K562 (cell line): Measurements from ENCODE around the gene CERS6. TPM values are rescaled to one million over a fixed set of nuclear protein-coding genes. Genes with fewer than 3 reads are reported as not detected.

Experiments
- ATAC-seq: fragments of 200-7000 bp; cut with Tn5 transposase; 3 replicates; pipeline ENCODE4 v1.9.1; 2020; ENCODE audit warnings: moderate library complexity
- BruUV-seq: library from RNA; stranded (reverse); fragments of 400-500 nt; replicated peaks from 2 replicates; lab custom pipeline; 2021; lab: Mats Ljungman, UMichigan
- CTCF ChIA-PET: fragments of 300-600 bp; formaldehyde crosslinking; extraction: SDS; loops from one replicate; lab custom pipeline; 2021; ENCODE audit warnings: low intra/inter-chr PET ratio; lab: Yijun Ruan, JAX
- POLR2A ChIA-PET: fragments of 300-600, 350-650 bp; sonication (Branson Sonifier 250); formaldehyde crosslinking; extraction: SDS; loops from one replicate; lab custom pipeline; 2021; ENCODE audit warnings: antibody characterized with exemption, inconsistent platforms; lab: Yijun Ruan, JAX
- DNase-seq, 4 experiments: peaks; one replicate each; pipeline versions ENCODE4 v3.0.0 to v3.0.0-alpha.2; 2011 to 2018; ENCODE audit warnings: low spot score in 3 of 4, mixed read lengths in 3 of 4; ENCODE audit errors: extremely low read depth in 1 of 4
- FAIRE-seq: peaks from 2 replicates; lab custom pipeline; 2011; peaks lifted over from hg19 to GRCh38; lab: Jason Lieb, UNC
- H2AFZ ChIP-seq: 2 replicates; pipeline ENCODE4 v1.6.0; 2011; ENCODE audit warnings: low read depth, low read length, control low read depth, inconsistent platforms
- H3K27ac ChIP-seq: fragments of 200-600 bp; 3 replicates; pipeline ENCODE4 v1.8.0; 2011; ENCODE audit warnings: low read depth, mild to moderate bottlenecking, control low read depth, inconsistent platforms, low read length, moderate library complexity, mixed read lengths; ENCODE audit errors: extremely low read depth
- H3K27me3 ChIP-seq, 2 experiments: fragments of 300-600 bp in 1 of 2; 2 replicates in 1 of 2; 3 replicates in 1 of 2; pipeline versions ENCODE4 v1.6.0 to v1.8.0; 2011; ENCODE audit warnings: inconsistent platforms in 2 of 2, low read length in 2 of 2, mild to moderate bottlenecking in 1 of 2, mixed read lengths in 1 of 2, moderate library complexity in 1 of 2; ENCODE audit not compliant: control insufficient read depth in 2 of 2, insufficient read depth in 2 of 2
- H3K36me3 ChIP-seq: fragments of 300-600 bp; 3 replicates; pipeline ENCODE4 v1.8.0; 2011; ENCODE audit warnings: mild to moderate bottlenecking, low read length, inconsistent platforms; ENCODE audit not compliant: control insufficient read depth, insufficient read depth
- H3K4me1 ChIP-seq, 2 experiments: fragments of 200-600 bp in 1 of 2; replicated peaks in 1 of 2; 2 replicates in 1 of 2; 3 replicates in 1 of 2; pipeline versions ENCODE4 v1.5.1 to v1.8.0; 2011; ENCODE audit warnings: inconsistent platforms in 2 of 2, low read length in 2 of 2, mild to moderate bottlenecking in 1 of 2, mixed read lengths in 1 of 2, moderate library complexity in 1 of 2; ENCODE audit not compliant: control insufficient read depth in 2 of 2, insufficient read depth in 2 of 2
- H3K4me2 ChIP-seq: 2 replicates; pipeline ENCODE4 v1.6.1; 2011; ENCODE audit warnings: low read length, control low read depth, inconsistent platforms, mixed read lengths; ENCODE audit not compliant: insufficient read depth
- H3K4me3 ChIP-seq: fragments of 200-600 bp; sonication (generic), shearing (Covaris generic); 2 replicates; pipeline ENCODE4 v1.5.1; 2016; ENCODE audit warnings: control low read depth, inconsistent platforms
- H3K79me2 ChIP-seq: fragments of 200-600 bp; 3 replicates; pipeline ENCODE4 v1.8.0; 2011; ENCODE audit warnings: low read length, inconsistent platforms; ENCODE audit not compliant: control insufficient read depth, insufficient read depth
- H3K9ac ChIP-seq, 2 experiments: 2 replicates each; pipeline versions ENCODE4 v1.6.0 to v1.6.1; 2011; ENCODE audit warnings: low read depth in 2 of 2, low read length in 2 of 2, control low read depth in 1 of 2, inconsistent platforms in 1 of 2, mild to moderate bottlenecking in 1 of 2, mixed read lengths in 1 of 2; ENCODE audit not compliant: insufficient read depth in 1 of 2
- H3K9me1 ChIP-seq: one replicate; pipeline ENCODE4 v1.6.0; 2011; ENCODE audit warnings: inconsistent platforms, mild to moderate bottlenecking, low read length, moderate library complexity; ENCODE audit not compliant: control insufficient read depth, insufficient read depth
- H3K9me3 ChIP-seq: replicated peaks from 2 replicates; pipeline ENCODE4 v1.5.1; 2011; ENCODE audit warnings: low read depth, low read length, inconsistent platforms; ENCODE audit not compliant: control insufficient read depth, insufficient read depth
- H4K20me1 ChIP-seq: replicated peaks from 2 replicates; pipeline ENCODE4 v1.6.1; 2011; ENCODE audit warnings: low read length, inconsistent platforms, mixed read lengths; ENCODE audit not compliant: control insufficient read depth, insufficient read depth
- ATF4 ChIP-seq: fragments of 450-650 bp; formaldehyde crosslinking; IDR thresholded peaks from 2 replicates; pipeline ENCODE4 v1.4.0; 2022; ENCODE audit warnings: mild to moderate bottlenecking, moderate library complexity
- E2F1 ChIP-seq: sonication (generic); formaldehyde crosslinking; IDR thresholded peaks from 2 replicates; pipeline ENCODE4 v1.8.1; 2023; ENCODE audit warnings: mild to moderate bottlenecking, missing genetic modification reagents, moderate library complexity
- ESRRB ChIP-seq: fragments of 250-450 bp; sonication (Bioruptor Pico); IDR thresholded peaks from 2 replicates; pipeline ENCODE4 v1.5.0; 2020; ENCODE audit warnings: mild to moderate bottlenecking, moderate library complexity, borderline replicate concordance
- MCM2 ChIP-seq: fragments of 450-650 bp; IDR thresholded peaks from 2 replicates; pipeline ENCODE4 v1.6.1; 2017; ENCODE audit warnings: low read depth, mild to moderate bottlenecking
- MYNN ChIP-seq, 2 experiments: sonication (generic); formaldehyde crosslinking in 1 of 2; IDR thresholded peaks; 2 replicates each; pipeline versions ENCODE4 v1.5.0 to v1.6.1; 2016 to 2020; ENCODE audit warnings: antibody characterized with exemption in 1 of 2, missing genetic modification reagents in 1 of 2
- NFIC ChIP-seq: fragments of 450-650 bp; IDR thresholded peaks from 2 replicates; pipeline ENCODE4 v1.6.1; 2017; ENCODE audit warnings: mild to moderate bottlenecking, inconsistent platforms
- RFX7 ChIP-seq: fragments of 250-450 bp; sonication (Bioruptor Pico); IDR thresholded peaks from 2 replicates; pipeline ENCODE4 v1.5.1; 2021; ENCODE audit warnings: mild to moderate bottlenecking
- TAF15 ChIP-seq: fragments of 200-400 bp; formaldehyde crosslinking; IDR thresholded peaks from 2 replicates; pipeline ENCODE4 v1.6.1; 2017; ENCODE audit warnings: mild to moderate bottlenecking, low read depth, low read length, moderate library complexity
- XRCC5 ChIP-seq: fragments of 200-400 bp; formaldehyde crosslinking; IDR thresholded peaks from 2 replicates; pipeline ENCODE4 v1.6.1; 2017; ENCODE audit warnings: low read depth, mild to moderate bottlenecking, low read length
- ZNF436 ChIP-seq: fragments of 250-450, 450-650 bp; sonication (Bioruptor Pico); formaldehyde crosslinking; IDR thresholded peaks from 2 replicates; pipeline ENCODE4 v1.7.0; 2020; ENCODE audit warnings: mild to moderate bottlenecking
- WGBS: fragments of 100-300 bp; shearing (Covaris generic); methylation state at CpG from one replicate; pipeline ENCODE4 v1.1.6; 2016; ENCODE audit warnings: low coverage, mixed read lengths; ENCODE audit not compliant: insufficient coverage; ENCODE audit errors: missing lambda C conversion rate; 5-methylcytosine and 5-hydroxymethylcytosine counted together
- in situ Hi-C: fragments of 300-500 bp; cut with MboI; formaldehyde crosslinking; loops from 4 replicates; pipeline ENCODE4 v1.15.0; 2018; ENCODE audit warnings: inconsistent platforms, mixed read lengths
- intact Hi-C: fragments of 100-400 bp; cut with micrococcal nuclease; formaldehyde crosslinking; loops from 2 replicates; pipeline ENCODE4 v1.14.2; 2022
- polyA plus RNA-seq, 8 experiments: library from polyadenylated mRNA; depleted of rRNA in 4 of 8; stranded (reverse) in 5 of 8; unstranded in 3 of 8; fragments of >200 nt; fragmentation: Nextera tagmentation in 2 of 8; fragmentation: Illumina TruSeq in 1 of 8; extraction: Ambion mirVana in 2 of 8; extraction: Trizol in 1 of 8; gene quantifications; 2 replicates each; pipeline versions ENCODE4 v1.2.1 to v1.2.3, GENCODE V29; 2011 to 2014; ENCODE audit warnings: inconsistent platforms in 1 of 8, missing spikeins in 1 of 8
- total RNA-seq, 7 experiments: library from RNA; depleted of rRNA in 6 of 7; stranded (reverse); fragments of >200 nt in 6 of 7; fragmentation: Illumina TruSeq in 2 of 7; extraction: Trizol in 2 of 7; gene quantifications; 2 replicates each; pipeline versions ENCODE4 v1.2.1 to v1.2.3, GENCODE V29; 2011 to 2021; ENCODE audit warnings: low replicate concordance in 1 of 7

The CERS6 gene
- total and polyA plus RNA-seq, 9 of the 15 experiments (the other 6 are each of a cell fraction or from before 2014, with no cell fraction given) = 1.6 to 13.6 (median 11.4) TPM

- in situ Hi-C loops (no loop called here), intact Hi-C loops (loop anchor here (10.0 kb wide), 1 partner anchor 535 kb away; no protein-coding TSS in a partner anchor)
- H3K4me2 ChIP-seq = no peak overlapping the region
- FAIRE-seq (no peak), DNase-seq (no peak), ATAC-seq (no peak)
- H4K20me1 ChIP-seq = no peaks in the 10 kb centered on the region
- no peak overlapping the region for H3K4me3 ChIP-seq
- no peak overlapping the region for H2AFZ ChIP-seq
- H3K27me3 ChIP-seq = no peaks in the 10 kb centered on the region
- ChIA-PET CTCF (no interaction called here), POLR2A (interaction anchor here (1.0 to 1.1 kb wide), 3 partner anchors 13 to 38 kb away, joined by 3 read pairs; no protein-coding TSS in a partner anchor)
- no peak overlapping the region for H3K9ac ChIP-seq
- 72% methylated on average over 8 of the region's 8 CpGs for WGBS
- BruUV-seq = no TSS peak
- no peaks in the 10 kb centered on the region for H3K9me3 ChIP-seq
- H3K36me3 ChIP-seq = peaks cover 3% of the 10 kb centered on the region; the same call in 2 of the 3 replicates
- H3K79me2 ChIP-seq = no peaks in the 10 kb centered on the region
- no peaks in the 10 kb centered on the region; a peak in 1 of 5 replicates for H3K4me1 ChIP-seq
- TF ChIP-seq NFIC = peak; percentile 37; the same call in 1 of the 2 replicates
- no peak for TF ChIP-seq ZNF436 (CRISPR knock-in tag)
- H3K9me1 ChIP-seq = no peaks in the 10 kb centered on the region
- H3K27ac ChIP-seq = no peak overlapping the region
Observed at GRCh38 chr2:168699844-168700417, 243.9 kb downstream of the CERS6 start.

- in situ Hi-C loops = no loop called here
- H3K4me2 ChIP-seq = no peak overlapping the region
- BruUV-seq = no TSS peak
- TF ChIP-seq E2F1 (CRISPR knock-in tag) (no peak), ATF4 (CRISPR knock-in tag) (no peak), ESRRB (CRISPR knock-in tag) (no peak), RFX7 (no peak), TAF15 (no peak), MCM2 (no peak), XRCC5 (no peak), MYNN (IDR thresholded peaks at IDR 0.05) (no peak), MYNN (CRISPR knock-in tag; IDR thresholded peaks at IDR 0.05) (no peak)
Observed at GRCh38 chr2:168700615-168701245, 244.7 kb downstream of the CERS6 start.

More at GRCh38 chr2:168700615-168701245, 244.7 kb downstream of the CERS6 start:
- H3K27ac ChIP-seq = no peak overlapping the region
- CTCF ChIA-PET = no interaction called here
- H4K20me1 ChIP-seq = no peaks in the 10 kb centered on the region
- H3K4me3 ChIP-seq = no peak overlapping the region
- POLR2A ChIA-PET = interaction anchor here (1.1 kb wide), 1 partner anchor 15 kb away, joined by 3 read pairs; no protein-coding TSS in a partner anchor
- H2AFZ ChIP-seq = no peak overlapping the region
- DNase-seq = no peak
- WGBS = 49% methylated on average over 5 of the region's 5 CpGs
- H3K79me2 ChIP-seq = no peaks in the 10 kb centered on the region
- no peaks in the 10 kb centered on the region; a peak in 1 of 5 replicates for H3K4me1 ChIP-seq
- no peaks in the 10 kb centered on the region for H3K36me3 ChIP-seq
- ATAC-seq = no peak
- no peaks in the 10 kb centered on the region for H3K9me3 ChIP-seq
- no peak for FAIRE-seq
- intact Hi-C loops = loop anchor here (10.0 kb wide), 1 partner anchor 536 kb away; no protein-coding TSS in a partner anchor
- no peaks in the 10 kb centered on the region for H3K27me3 ChIP-seq
- no peaks in the 10 kb centered on the region for H3K9me1 ChIP-seq
- no peak overlapping the region for H3K9ac ChIP-seq
